Tibial nerve (tissue), 4 donors: ENCODE data around the gene JAGN1. TPM values are rescaled to one million over a fixed set of nuclear protein-coding genes. Genes with fewer than 3 reads are reported as not detected.
"Not testable (repeated sequence)": the region's sequence is repeated elsewhere in the genome, so short reads cannot be mapped to it uniquely, and the experiment has no call there.

Source experiments
- DNase-seq, 2 donors: peaks; one replicate each; pipeline ENCODE4 v3.0.0-alpha.2; 2019; ENCODE audit warnings: low spot score in 2 of 2
- H3K27ac ChIP-seq, 4 donors: fragments of 200-600 bp; sonication (generic) in 3 of 4; one replicate each; pipeline ENCODE4 v1.5.1; 2017 to 2019; ENCODE audit warnings: mild to moderate bottlenecking in 1 of 4
- H3K27me3 ChIP-seq, 2 donors: fragments of 200-600 bp; sonication (generic) in 1 of 2; one replicate each; pipeline versions ENCODE4 v1.5.1 to v1.6.0; 2017 to 2019
- H3K36me3 ChIP-seq, 3 donors: fragments of 200-600 bp; sonication (generic); one replicate each; pipeline ENCODE4 v1.5.1; 2018 to 2019
- H3K4me1 ChIP-seq, 4 donors: fragments of 200-600 bp; sonication (generic) in 3 of 4; one replicate each; pipeline ENCODE4 v1.5.1; 2017 to 2019
- H3K4me3 ChIP-seq, 4 donors: fragments of 200-600 bp; sonication (generic) in 3 of 4; one replicate each; pipeline ENCODE4 v1.5.1; 2017 to 2019; ENCODE audit warnings: mild to moderate bottlenecking in 1 of 4, moderate library complexity in 1 of 4
- H3K9me3 ChIP-seq, 4 donors: fragments of 200-600 bp; sonication (generic) in 3 of 4; one replicate each; pipeline ENCODE4 v1.5.1; 2017 to 2019
- CTCF ChIP-seq, 5 experiments: fragments of 200-600 bp in 3 of 5; fragments of 450-650 bp in 2 of 5; sonication (generic) in 3 of 5; IDR thresholded peaks; one replicate each; pipeline ENCODE4 v1.5.1; 2016 to 2019; ENCODE audit warnings: antibody characterized with exemption in 5 of 5, mild to moderate bottlenecking in 3 of 5, moderate library complexity in 2 of 5
- EP300 ChIP-seq, 2 donors: sonication (generic); formaldehyde crosslinking; IDR thresholded peaks; one replicate each; pipeline ENCODE4 v1.6.1; 2017; ENCODE audit warnings: antibody characterized with exemption in 2 of 2, mild to moderate bottlenecking in 1 of 2
- POLR2A ChIP-seq, 2 donors: fragments of 450-650 bp; IDR thresholded peaks; one replicate each; pipeline ENCODE4 v1.6.1; 2017; ENCODE audit warnings: antibody characterized with exemption in 2 of 2, mild to moderate bottlenecking in 2 of 2, moderate library complexity in 2 of 2
- WGBS, 2 donors: methylation state at CpG; one replicate each; pipeline ENCODE4 v1.1.5; 2018; 5-methylcytosine and 5-hydroxymethylcytosine counted together
- total RNA-seq, 4 donors: library from RNA; depleted of rRNA; stranded (reverse); fragments of >200 nt; gene quantifications; one replicate each; pipeline ENCODE4 v1.1.0, GENCODE V29; 2016

JAGN1 gene
- total RNA-seq, 4 donors from 2014 or later = 21.6 to 46.7 (median 34.7) TPM

- H3K9me3 ChIP-seq = no peaks in the 10 kb centered on the region
- H3K27me3 ChIP-seq = no peaks in the 10 kb centered on the region
- H3K36me3 ChIP-seq = peaks cover 0 to 26% (median 0%) of the 10 kb centered on the region in 3 donors
- TF ChIP-seq POLR2A (IDR thresholded peaks at IDR 0.05) (no peak), EP300 (IDR thresholded peaks at IDR 0.05) (no peak), CTCF (IDR thresholded peaks at IDR 0.05) (no peak)
- H3K4me3 ChIP-seq = no peak overlapping the region
- peaks cover 0 to 48% (median 13%) of the 10 kb centered on the region in 4 donors for H3K4me1 ChIP-seq
- WGBS, 2 donors = 79 to 93% methylated on average over 1 of the region's 1 CpG
- peak overlapping the region in 1 of 4 donors; percentile 9 for H3K27ac ChIP-seq
- no peak for DNase-seq
Measured at GRCh38 chr3:9893739-9894138, 3.3 kb downstream of the JAGN1 start.

- 89 to 98% methylated on average over 3 of the region's 3 CpGs for WGBS, 2 donors
- peak overlapping the region in 1 of 4 donors; percentile 56 for H3K27ac ChIP-seq
- not testable (repeated sequence) for H3K27me3 ChIP-seq, DNase-seq, H3K9me3 ChIP-seq, H3K4me3 ChIP-seq
- H3K4me1 ChIP-seq = peaks cover 0 to 48% (median 13%) of the 10 kb centered on the region in 4 donors
- peaks cover 0 to 26% (median 0%) of the 10 kb centered on the region in 3 donors for H3K36me3 ChIP-seq
Measured at GRCh38 chr3:9895715-9896114, 5.3 kb downstream of the JAGN1 start.

- Histone ChIP-seq H3K27ac (peak overlapping the region in 3 of 4 donors; percentile 20 to 56 (median 52)), H3K36me3 (peaks cover 0 to 26% (median 0%) of the 10 kb centered on the region in 3 donors), H3K4me1 (peaks cover 0 to 38% (median 4%) of the 10 kb centered on the region in 4 donors)
- H3K9me3 ChIP-seq, DNase-seq, H3K27me3 ChIP-seq, H3K4me3 ChIP-seq: not testable (repeated sequence)
- WGBS, 2 donors = 79 to 81% methylated on average over 10 of the region's 10 CpGs
Measured at GRCh38 chr3:9896755-9897407, 6.5 kb downstream of the JAGN1 start.

GRCh38 chr3:9897408-9898372 is 7.3 kb downstream of the JAGN1 start:
- H3K4me3 ChIP-seq = no peak overlapping the region
- H3K9me3 ChIP-seq = no peaks in the 10 kb centered on the region
- H3K36me3 ChIP-seq = peaks cover 0 to 24% (median 0%) of the 10 kb centered on the region in 3 donors
- DNase-seq = no peak
- no peaks in the 10 kb centered on the region for H3K27me3 ChIP-seq
- TF ChIP-seq POLR2A (IDR thresholded peaks at IDR 0.05) (no peak), EP300 (IDR thresholded peaks at IDR 0.05) (no peak), CTCF (IDR thresholded peaks at IDR 0.05) (no peak)
- H3K4me1 ChIP-seq = peaks cover 0 to 37% (median 6%) of the 10 kb centered on the region in 4 donors
- WGBS, 2 donors = 74 to 83% methylated on average over 4 of the region's 4 CpGs
- peak overlapping the region in 3 of 4 donors; percentile 20 to 56 (median 52) for H3K27ac ChIP-seq

GRCh38 chr3:9898467-9899241 is 8.2 kb downstream of the JAGN1 start:
- Histone ChIP-seq H3K4me1 (peaks cover 0 to 39% (median 7%) of the 10 kb centered on the region in 4 donors), H3K27me3 (no peaks in the 10 kb centered on the region), H3K36me3 (peaks cover 0 to 15% (median 0%) of the 10 kb centered on the region in 3 donors), H3K4me3 (no peak overlapping the region), H3K27ac (peak overlapping the region in 1 of 4 donors; percentile 3), H3K9me3 (no peaks in the 10 kb centered on the region)
- 63 to 68% methylated on average over 8 of the region's 8 CpGs for WGBS, 2 donors
- no peak for DNase-seq
- TF ChIP-seq POLR2A (IDR thresholded peaks at IDR 0.05) (no peak), CTCF (IDR thresholded peaks at IDR 0.05) (no peak), EP300 (IDR thresholded peaks at IDR 0.05) (no peak)
